SK-N-MC (cell line): Measurements from ENCODE around the gene FILIP1L.

Experiments
- DNase-seq: peaks from one replicate; pipeline ENCODE4 v3.0.0-alpha.2; 2011; ENCODE audit warnings: low read depth, low spot score
- H3K27ac ChIP-seq: fragments of 200-600 bp; sonication (generic); 2 replicates; pipeline ENCODE4 v1.5.1; 2016; ENCODE audit warnings: mixed run types
- H3K36me3 ChIP-seq: fragments of 200-600 bp; sonication (generic); 2 replicates; pipeline ENCODE4 v1.6.1; 2017; ENCODE audit warnings: antibody characterized with exemption, low read length, mixed read lengths; ENCODE audit not compliant: insufficient read depth
- H3K4me3 ChIP-seq: fragments of 200-600 bp; sonication (generic); 2 replicates; pipeline ENCODE4 v1.5.1; 2016
- H3K9ac ChIP-seq: fragments of 200-600 bp; sonication (generic); 2 replicates; pipeline ENCODE4 v1.8.0; 2017; ENCODE audit warnings: mixed run types, mixed read lengths; ENCODE audit not compliant: insufficient read length
- H3K9me3 ChIP-seq: fragments of 200-600 bp; sonication (generic); 2 replicates; pipeline ENCODE4 v1.6.1; 2017; ENCODE audit warnings: low read depth, mild to moderate bottlenecking, antibody characterized with exemption, low read length, moderate library complexity, mixed read lengths
- EZH2 ChIP-seq: fragments of 200-600 bp; sonication (generic); IDR thresholded peaks from one replicate; pipeline ENCODE4 v1.6.1; 2017; ENCODE audit warnings: antibody characterized with exemption
- FOXP2 ChIP-seq: optimal IDR thresholded peaks from 2 replicates; pipeline ENCODE3; 2011; ENCODE audit warnings: mild to moderate bottlenecking, moderate library complexity; ENCODE audit not compliant: insufficient read depth; ENCODE audit errors: extremely low read length, control extremely low read depth
- POLR2AphosphoS5 ChIP-seq: IDR thresholded peaks from 2 replicates; pipeline ENCODE4 v1.6.1; 2012; ENCODE audit warnings: mild to moderate bottlenecking, low read depth, low read length, borderline replicate concordance

FILIP1L gene

GRCh38 chr3:100040451-100041225, 73.7 kb downstream of the FILIP1L start:
- Histone ChIP-seq H3K4me3 (no peak overlapping the region), H3K27ac (peak overlapping the region; percentile 59; the same call in 1 of the 2 replicates), H3K9me3 (no peaks in the 10 kb centered on the region), H3K9ac (no peak overlapping the region), H3K36me3 (no peaks in the 10 kb centered on the region)
- DNase-seq = no peak
- TF ChIP-seq POLR2AphosphoS5 (no peak), FOXP2 (no peak), EZH2 (no peak)

- TF ChIP-seq FOXP2 (no peak), POLR2AphosphoS5 (no peak)
- no peak for DNase-seq
- Histone ChIP-seq H3K27ac (no peak overlapping the region), H3K9me3 (no peaks in the 10 kb centered on the region), H3K36me3 (no peaks in the 10 kb centered on the region), H3K4me3 (no peak overlapping the region), H3K9ac (no peak overlapping the region)
Observed at GRCh38 chr3:100039075-100039474, 75.2 kb downstream of the FILIP1L start.

- no peak overlapping the region for H3K9ac ChIP-seq
- H3K9me3 ChIP-seq = no peaks in the 10 kb centered on the region
- no peak for TF ChIP-seq POLR2AphosphoS5
- TF ChIP-seq FOXP2 = no peak
- TF ChIP-seq EZH2 = no peak
- no peak overlapping the region for H3K4me3 ChIP-seq
- no peak for DNase-seq
- no peak overlapping the region for H3K27ac ChIP-seq
- no peaks in the 10 kb centered on the region for H3K36me3 ChIP-seq
Observed at GRCh38 chr3:100033903-100034471, 80.3 kb downstream of the FILIP1L start.

- DNase-seq = no peak
Observed at GRCh38 chr3:100033184-100033583, 81.1 kb downstream of the FILIP1L start.

GRCh38 chr3:100032243-100032642, 82.1 kb downstream of the FILIP1L start:
- Histone ChIP-seq H3K36me3 (no peaks in the 10 kb centered on the region), H3K4me3 (no peak overlapping the region), H3K9ac (no peak overlapping the region), H3K27ac (no peak overlapping the region), H3K9me3 (no peaks in the 10 kb centered on the region)
- TF ChIP-seq FOXP2 = no peak
- no peak for TF ChIP-seq EZH2
- no peak for TF ChIP-seq POLR2AphosphoS5
- DNase-seq = no peak

More at GRCh38 chr3:100033184-100033583, 81.1 kb downstream of the FILIP1L start:
- no peaks in the 10 kb centered on the region for H3K36me3 ChIP-seq
- no peak overlapping the region for H3K9ac ChIP-seq
- TF ChIP-seq POLR2AphosphoS5 = no peak
- no peak for TF ChIP-seq EZH2
- TF ChIP-seq FOXP2 = no peak
- no peaks in the 10 kb centered on the region for H3K9me3 ChIP-seq
- H3K27ac ChIP-seq = no peak overlapping the region
- no peak overlapping the region for H3K4me3 ChIP-seq

GRCh38 chr3:100030914-100031425, 83.3 kb downstream of the FILIP1L start:
- H3K9me3 ChIP-seq = no peaks in the 10 kb centered on the region
- TF ChIP-seq FOXP2 = no peak
- no peak for TF ChIP-seq EZH2
- DNase-seq = no peak
- no peak overlapping the region for H3K27ac ChIP-seq
- H3K4me3 ChIP-seq = no peak overlapping the region
- no peaks in the 10 kb centered on the region for H3K36me3 ChIP-seq
- no peak overlapping the region for H3K9ac ChIP-seq

- Histone ChIP-seq H3K4me3 (no peak overlapping the region), H3K9me3 (no peaks in the 10 kb centered on the region), H3K27ac (no peak overlapping the region), H3K36me3 (no peaks in the 10 kb centered on the region), H3K9ac (no peak overlapping the region)
- no peak for TF ChIP-seq EZH2
- no peak for TF ChIP-seq FOXP2
- no peak for DNase-seq
Observed at GRCh38 chr3:100030346-100030745, 84.0 kb downstream of the FILIP1L start.

- Histone ChIP-seq H3K36me3 (no peaks in the 10 kb centered on the region), H3K4me3 (no peak overlapping the region), H3K9ac (no peak overlapping the region), H3K9me3 (no peaks in the 10 kb centered on the region), H3K27ac (no peak overlapping the region)
- no peak for DNase-seq
- TF ChIP-seq POLR2AphosphoS5 = no peak
- TF ChIP-seq EZH2 = no peak
- TF ChIP-seq FOXP2 = no peak
Observed at GRCh38 chr3:100029689-100030088, 84.6 kb downstream of the FILIP1L start.
